ENCODE measurements around the gene RANBP10.
A peak's percentile ranks its signal among the peaks of the same experiment; 100 is the strongest.

Gene RANBP10

DNA sequence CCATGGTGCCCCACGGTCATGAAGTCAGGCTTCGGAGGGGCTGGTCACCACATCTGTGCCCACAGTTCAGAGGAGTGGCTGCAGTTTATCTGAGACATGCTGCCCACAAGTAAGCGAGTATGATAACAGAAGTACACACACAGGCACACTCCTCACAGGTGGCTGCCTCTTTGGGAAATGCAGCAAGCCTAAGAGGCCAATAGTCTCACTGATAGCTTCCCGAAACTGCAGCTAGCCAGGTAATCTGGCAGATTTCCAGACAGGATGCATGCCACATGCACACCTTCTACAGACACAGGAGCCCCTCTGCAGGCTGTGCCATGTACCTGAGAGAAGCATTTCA, 74.6 kb downstream of the RANBP10 start:
- DNase-seq: no peak
- no peak for TF ChIP-seq GATA1 (IDR thresholded peaks at IDR 0.05; ENCODE audit: low read depth, low read length)
- TF ChIP-seq POLR2A (IDR thresholded peaks at IDR 0.05; ENCODE audit: low read length): no peak

DNA sequence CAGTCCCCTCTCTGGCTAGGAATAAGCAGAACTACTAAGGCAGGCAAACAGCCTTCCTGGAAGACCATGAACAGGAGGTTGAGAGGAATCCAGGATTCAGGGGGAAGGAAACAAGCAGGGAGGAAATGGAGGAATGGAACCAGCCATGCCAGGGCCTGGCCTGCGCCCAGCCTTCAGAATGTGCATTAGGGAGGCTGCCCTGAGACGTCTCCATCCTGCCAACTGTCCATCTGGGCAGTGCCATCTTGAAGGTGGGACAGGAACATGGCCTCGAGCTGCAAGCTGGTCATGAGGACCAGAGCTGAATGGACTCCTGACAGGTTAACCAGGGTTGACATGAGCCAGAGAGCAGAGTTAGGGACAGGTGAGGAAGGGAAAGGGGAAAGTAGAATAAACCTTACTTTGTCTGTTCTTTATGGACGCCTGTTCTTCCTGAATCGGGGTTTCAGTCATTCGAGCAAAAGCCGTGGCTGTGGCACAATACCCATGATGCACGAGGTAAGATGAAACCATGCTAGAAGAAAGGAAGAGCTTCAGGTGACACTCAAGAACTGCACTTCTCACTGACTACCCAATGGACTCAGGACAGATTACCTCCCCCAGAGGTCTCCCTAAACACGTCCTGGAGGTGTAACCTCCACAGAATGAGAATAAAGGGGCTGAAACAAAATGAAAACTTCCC, 75.1 kb downstream of the RANBP10 start:
- no peak for TF ChIP-seq POLR2A (IDR thresholded peaks at IDR 0.05; ENCODE audit: low read length)
- no peak for TF ChIP-seq GATA1 (IDR thresholded peaks at IDR 0.05; ENCODE audit: low read depth, low read length)
- no peak for DNase-seq

DNA sequence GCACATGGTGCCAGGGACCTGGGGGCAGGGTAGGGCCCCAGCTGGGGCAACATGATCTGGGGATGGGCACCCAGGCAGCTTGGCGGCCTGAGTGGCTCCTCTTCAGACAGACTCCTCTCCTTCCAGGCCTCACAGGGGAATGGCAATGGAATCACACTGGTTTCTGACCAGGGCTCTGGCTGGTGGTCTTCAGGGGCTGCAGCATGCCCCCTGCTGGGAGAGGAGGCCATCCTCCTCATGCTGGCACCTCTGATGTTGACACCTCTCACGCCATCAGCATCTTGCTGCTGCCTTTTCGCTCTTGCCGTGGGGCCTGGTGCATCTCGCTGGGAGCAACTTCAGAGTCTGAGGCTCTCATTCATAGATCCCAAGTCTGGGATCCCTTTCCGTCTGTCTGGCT, 76.0 kb downstream of the RANBP10 start:
- no peak for DNase-seq
- no peak for TF ChIP-seq GATA1 (IDR thresholded peaks at IDR 0.05; ENCODE audit: low read depth, low read length)
- no peak for TF ChIP-seq POLR2A (IDR thresholded peaks at IDR 0.05; ENCODE audit: low read length)

DNA sequence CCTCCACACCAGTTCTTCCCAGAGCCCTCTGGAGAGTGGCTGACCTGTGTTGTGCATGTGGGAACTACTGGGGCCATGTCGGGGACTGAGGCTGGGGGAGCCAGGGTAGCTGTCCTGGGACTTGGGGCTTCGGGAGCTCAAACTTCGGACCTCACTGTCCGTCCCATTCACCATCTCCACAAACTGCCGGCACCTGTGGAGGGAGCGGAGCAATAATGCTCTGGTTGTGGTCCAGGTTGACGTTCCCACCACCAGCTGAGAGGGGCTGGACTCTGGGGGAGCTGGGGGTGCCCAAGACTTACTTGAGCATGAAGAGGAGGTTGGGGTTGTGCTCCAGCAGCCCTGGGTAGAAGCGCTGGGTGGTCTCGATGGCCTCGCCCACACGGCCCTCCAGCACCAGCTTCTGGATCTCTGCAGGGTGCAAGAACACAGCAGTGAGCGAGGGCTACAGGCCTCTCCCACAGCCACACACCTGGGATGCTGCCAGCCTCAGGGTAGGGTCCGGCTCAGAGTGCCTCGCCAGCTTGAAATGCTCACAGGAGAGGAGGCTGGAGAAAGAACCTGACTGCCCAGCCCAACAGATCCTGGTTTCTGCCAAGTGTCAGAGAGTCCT, 76.6 kb downstream of the RANBP10 start:
- no peak for DNase-seq
- TF ChIP-seq POLR2A (IDR thresholded peaks at IDR 0.05; ENCODE audit: low read length) (no peak), GATA1 (IDR thresholded peaks at IDR 0.05; ENCODE audit: low read depth, low read length) (no peak)

DNA sequence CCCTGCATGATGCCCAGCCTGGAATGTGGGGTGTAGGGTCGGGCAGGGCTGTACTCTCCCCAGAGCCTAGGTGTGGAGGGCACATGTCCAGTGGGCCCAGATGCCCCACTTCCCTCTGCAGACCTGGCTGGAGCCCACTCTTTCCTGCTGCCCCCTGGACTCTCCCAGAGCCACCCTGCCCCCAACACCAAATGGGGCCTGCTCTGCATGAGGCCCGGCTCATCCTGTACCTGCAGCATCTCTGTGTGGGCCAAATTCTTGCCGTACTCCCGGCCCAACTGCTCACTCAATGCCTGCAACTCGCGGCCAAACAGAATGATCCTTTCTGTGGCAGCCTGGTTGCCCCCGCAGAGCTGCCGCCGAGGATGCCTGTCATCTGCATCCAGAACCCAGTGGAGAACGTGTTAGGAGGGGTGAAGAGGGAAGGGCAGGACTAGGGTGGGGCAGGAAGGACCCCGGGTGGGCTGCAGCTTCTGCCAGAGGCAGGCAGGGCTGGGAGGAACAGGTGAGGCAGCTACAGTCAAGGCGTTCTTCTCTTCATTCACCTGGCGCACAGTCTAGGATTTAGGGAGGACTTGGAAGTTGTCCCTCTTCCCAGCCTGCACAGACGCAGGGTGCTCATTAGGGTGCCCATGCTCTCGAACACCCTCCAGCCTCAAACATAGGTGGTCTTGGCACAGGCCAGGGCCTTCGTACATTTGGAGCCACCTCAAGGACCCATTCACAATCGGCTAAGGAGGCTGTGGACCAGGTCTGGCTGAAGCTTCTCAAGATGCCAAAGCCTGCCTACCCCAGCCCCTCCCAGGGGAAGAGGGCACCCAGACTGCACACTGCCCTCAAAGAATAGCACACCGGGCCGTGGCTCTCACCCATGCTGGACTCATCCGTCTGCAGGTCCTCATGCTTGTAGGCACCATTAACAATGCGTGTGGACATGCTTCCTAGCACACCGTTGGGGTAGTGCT, 78.6 kb downstream of the RANBP10 start:
- DNase-seq: no peak

DNA sequence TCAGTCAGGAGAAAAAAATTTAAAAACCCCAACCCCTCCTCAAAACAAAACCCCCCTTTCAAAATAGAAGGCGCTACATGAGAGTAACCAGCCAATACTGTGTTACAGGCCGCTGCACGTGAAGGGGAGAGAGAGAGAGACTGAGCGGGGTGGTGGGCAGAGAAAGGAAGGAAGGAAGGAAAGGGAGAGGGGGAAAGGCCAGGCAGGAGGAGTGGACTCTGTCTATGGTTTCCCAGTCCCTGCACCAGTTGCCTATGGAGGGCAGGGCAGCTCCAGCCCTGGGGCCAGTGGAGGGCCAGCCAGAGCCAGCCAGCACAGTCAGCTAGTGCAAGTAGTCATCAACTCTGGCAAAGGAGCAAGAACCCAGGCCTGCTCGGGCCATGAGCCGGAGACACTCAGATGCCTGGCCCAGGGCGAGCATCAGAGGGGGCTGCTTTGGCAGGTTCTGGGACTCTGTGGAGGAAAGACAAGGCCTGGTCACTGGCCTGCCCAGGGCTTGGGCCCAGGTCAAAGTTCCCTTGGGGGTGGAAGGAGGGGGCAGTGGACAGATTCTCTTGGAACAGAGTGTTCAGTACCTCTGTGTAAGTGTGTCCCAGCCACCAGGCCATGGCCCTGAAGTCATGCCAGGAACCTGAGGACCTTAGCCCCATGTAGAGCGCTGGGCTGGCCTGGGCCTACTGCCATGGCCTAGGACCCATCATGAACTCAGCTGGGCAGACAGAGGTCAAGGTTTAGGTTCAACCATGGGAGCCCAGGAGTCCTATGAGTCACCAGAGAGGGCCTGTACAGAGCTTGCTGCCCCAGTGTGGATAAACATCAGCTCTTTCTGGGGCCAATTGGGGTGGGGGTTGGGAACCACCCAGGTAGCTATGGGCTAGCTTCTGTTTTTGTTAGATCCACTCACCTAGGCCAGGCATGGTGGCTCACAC, 80.0 kb downstream of the RANBP10 start:
- DNase-seq: no peak

More for the DNA sequence above, 78.6 kb downstream of the RANBP10 start:
- TF ChIP-seq POLR2A (IDR thresholded peaks at IDR 0.05; ENCODE audit: low read length) (no peak), GATA1 (IDR thresholded peaks at IDR 0.05; ENCODE audit: low read depth, low read length) (no peak)

DNA sequence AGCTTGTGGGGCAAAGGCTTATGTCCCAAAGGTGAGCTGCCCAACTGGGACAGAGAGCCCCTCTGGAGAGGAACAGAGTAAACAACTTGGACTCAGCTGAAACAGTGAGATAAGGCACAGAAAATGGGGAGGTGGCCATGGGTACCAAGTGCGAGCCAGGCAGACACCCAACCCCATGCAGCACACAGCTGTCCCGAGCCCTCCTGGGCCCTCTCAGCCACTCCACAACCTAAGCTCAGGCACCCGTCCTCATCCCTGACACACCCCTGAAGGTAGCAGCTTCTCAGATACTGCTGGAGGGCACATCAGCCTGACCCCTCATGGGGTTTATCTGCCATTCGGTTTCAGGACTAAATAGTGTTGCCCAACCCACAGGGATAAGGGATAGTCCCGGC, 82.5 kb downstream of the RANBP10 start:
- DNase-seq: peak; percentile 28 to 34
- TF ChIP-seq GATA1 (IDR thresholded peaks at IDR 0.05; ENCODE audit: low read depth, low read length) (no peak), POLR2A (IDR thresholded peaks at IDR 0.05; ENCODE audit: low read length) (no peak)

More for the DNA sequence above, 80.0 kb downstream of the RANBP10 start:
- no peak for TF ChIP-seq GATA1 (IDR thresholded peaks at IDR 0.05; ENCODE audit: low read depth, low read length)
- TF ChIP-seq POLR2A (IDR thresholded peaks at IDR 0.05; ENCODE audit: low read length): no peak

DNA sequence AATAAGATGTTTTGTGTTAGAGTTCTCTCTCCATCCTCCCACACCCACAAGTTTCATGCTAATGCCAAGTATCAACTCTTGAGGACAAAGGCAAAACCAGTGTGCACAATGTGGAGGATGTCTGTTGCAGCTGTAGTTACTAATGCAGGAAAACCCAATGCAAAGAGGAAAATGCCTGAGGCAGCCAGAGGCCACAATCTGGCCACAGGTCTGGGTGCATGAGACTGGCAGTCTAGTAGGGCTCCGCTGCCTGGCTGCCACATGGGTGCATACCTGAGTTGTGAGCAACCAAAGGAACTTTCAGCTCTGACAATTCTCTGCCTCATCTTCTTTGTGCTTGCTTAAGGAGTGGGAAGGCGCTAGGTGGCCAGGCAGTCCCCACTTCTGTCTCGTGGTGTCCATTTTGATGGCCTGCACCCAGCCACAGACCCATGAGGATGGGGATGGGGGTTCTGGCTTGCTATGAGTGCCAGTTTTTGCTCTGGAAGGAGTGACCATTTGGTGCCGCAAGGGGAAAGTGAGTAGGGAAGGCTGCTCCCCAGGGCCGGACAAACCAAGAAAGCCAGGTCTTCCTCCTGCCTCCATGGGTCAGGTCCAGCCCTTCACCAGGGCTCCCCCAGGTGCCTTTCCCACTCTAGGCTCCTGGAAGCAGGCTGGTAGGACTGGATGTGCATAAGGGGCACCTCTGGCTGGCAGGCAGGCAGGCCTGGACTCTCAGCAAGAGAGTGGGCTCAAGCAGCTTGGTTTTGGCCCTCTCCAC, 83.0 kb downstream of the RANBP10 start:
- DNase-seq: no peak
- no peak for TF ChIP-seq GATA1 (IDR thresholded peaks at IDR 0.05; ENCODE audit: low read depth, low read length)
- TF ChIP-seq POLR2A (IDR thresholded peaks at IDR 0.05; ENCODE audit: low read length): no peak

DNA sequence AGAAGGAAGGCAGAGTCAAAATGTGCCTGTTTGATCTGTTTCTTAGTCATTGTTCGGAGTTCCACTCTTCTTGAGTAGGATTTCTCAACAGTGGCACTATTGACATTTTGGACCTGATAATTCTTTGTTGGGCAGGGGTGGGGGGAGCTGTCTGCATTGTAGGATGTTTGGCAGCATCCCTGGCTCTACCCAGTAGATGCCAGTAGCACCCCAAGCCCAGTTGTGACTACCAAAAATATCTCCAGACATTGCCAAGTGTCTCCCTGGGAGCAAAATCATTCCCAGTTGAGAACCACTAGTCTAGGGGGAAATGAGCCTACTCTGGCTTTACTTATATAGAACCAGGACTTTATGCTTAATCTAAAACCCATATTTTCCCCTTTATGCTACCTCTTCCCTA, 86.1 kb downstream of the RANBP10 start:
- no peak for DNase-seq

DNA sequence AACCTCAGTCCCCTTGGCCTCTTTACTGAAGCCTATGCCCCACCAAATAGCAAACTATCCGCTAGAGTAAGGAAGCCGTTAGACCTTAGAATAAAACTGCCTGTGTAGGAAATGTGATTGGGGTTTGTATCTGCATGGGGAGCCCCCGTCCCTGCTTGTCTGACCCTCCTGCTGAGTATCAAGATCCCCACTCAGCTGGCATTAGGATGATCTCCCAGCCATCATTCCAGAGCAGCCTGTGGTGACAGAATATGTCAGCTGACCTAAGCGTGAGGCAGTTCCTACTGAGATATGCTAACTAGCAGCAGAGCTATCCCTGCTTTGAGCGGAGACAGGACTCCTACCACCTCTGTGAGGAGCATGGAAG, 86.6 kb downstream of the RANBP10 start:
- TF ChIP-seq GATA1 (IDR thresholded peaks at IDR 0.05; ENCODE audit: low read depth, low read length): no peak
- TF ChIP-seq POLR2A (IDR thresholded peaks at IDR 0.05; ENCODE audit: low read length): no peak
- peak; percentile 69 to 72 for DNase-seq

More for the DNA sequence above, 86.1 kb downstream of the RANBP10 start:
- no peak for TF ChIP-seq POLR2A (IDR thresholded peaks at IDR 0.05; ENCODE audit: low read length)
- TF ChIP-seq GATA1 (IDR thresholded peaks at IDR 0.05; ENCODE audit: low read depth, low read length): no peak

DNA sequence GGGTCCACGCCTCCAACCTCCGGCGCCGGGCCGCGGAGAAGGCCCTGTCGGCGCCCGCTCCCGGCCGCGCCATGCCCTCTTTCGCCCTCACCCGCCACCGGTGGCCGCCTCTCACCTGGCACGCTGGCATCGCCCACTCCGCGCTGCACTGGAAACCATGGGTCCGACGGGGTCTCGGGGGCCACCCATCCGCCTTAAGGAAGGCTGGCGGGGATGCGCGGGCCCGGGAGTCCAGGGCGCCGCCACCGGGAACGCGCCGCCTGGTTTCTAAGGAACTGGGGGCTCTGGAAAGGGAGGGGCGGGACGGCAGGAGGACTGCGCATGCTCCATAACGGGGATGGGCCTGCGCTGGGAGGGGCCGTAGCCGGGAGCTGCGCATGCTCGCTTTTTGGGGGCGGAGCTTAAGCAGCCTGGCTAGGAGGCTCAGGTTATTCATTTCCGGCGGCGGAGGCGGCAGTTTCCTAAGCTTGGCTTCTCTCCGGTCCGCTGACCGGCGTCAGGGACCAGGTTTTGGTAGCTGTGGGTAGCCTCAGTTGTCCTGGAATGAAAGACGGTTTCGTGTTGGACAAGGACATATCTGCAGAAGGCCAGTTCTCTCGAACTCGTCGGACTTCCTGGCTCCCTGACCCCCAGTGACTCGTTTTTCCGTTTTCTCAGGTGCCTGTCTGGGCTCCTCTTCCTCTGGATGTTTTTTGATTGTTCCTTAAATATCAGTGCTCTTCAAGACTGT, 87.1 kb downstream of the RANBP10 start, which contains the start of gene GFOD2:
Gene GFOD2 (minus strand): TSS at position 269 of the 730 bp plus-strand sequence. CDS start 33,601 bp downstream, outside the sequence.
- peak; percentile 94 to 98 for DNase-seq
- peak; percentile 99 for TF ChIP-seq POLR2A (IDR thresholded peaks at IDR 0.05; ENCODE audit: low read length)
- TF ChIP-seq GATA1 (IDR thresholded peaks at IDR 0.05; ENCODE audit: low read depth, low read length): no peak

DNA sequence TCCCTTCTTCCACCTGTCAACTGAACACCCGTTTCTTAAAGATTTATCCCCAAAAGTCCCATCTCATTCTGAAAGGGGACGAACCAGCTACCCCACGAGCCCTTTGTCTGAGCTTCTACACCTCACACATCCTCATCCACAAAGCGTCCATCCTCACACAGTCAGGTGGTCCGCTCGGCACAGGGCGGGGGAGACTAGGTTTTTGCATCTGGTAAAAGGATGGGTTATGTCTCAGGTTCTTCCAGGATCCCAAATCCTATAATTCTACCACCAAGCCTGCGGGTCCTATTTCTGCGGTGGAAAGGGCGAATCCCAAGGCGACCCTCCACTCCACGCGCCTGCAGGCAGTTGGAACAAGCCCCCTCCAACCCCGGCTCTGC, 87.7 kb downstream of the RANBP10 start:
- no peak for TF ChIP-seq POLR2A (IDR thresholded peaks at IDR 0.05; ENCODE audit: low read length)
- peak in 1 of 2 experiments; percentile 54 for DNase-seq
